Hematopoietic multipotent progenitor cell (in vitro differentiated cells): ENCODE data around the gene TOR1AIP1. TPM values are rescaled to one million over a fixed set of nuclear protein-coding genes. Genes with fewer than 3 reads are reported as not detected.

ENCODE experiments used
- DNase-seq, 3 donors: peaks; one replicate each; pipeline ENCODE4 v3.0.0-alpha.2; 2011 to 2015; ENCODE audit warnings: low read depth in 2 of 3, low spot score in 2 of 3
- total RNA-seq: library from RNA; depleted of rRNA; stranded (reverse); fragments of >200 nt; gene quantifications from one replicate; pipeline ENCODE4 v1.2.3, GENCODE V29; 2012

Gene TOR1AIP1
- total RNA-seq, 1 donor, result 28.0 TPM

DNA sequence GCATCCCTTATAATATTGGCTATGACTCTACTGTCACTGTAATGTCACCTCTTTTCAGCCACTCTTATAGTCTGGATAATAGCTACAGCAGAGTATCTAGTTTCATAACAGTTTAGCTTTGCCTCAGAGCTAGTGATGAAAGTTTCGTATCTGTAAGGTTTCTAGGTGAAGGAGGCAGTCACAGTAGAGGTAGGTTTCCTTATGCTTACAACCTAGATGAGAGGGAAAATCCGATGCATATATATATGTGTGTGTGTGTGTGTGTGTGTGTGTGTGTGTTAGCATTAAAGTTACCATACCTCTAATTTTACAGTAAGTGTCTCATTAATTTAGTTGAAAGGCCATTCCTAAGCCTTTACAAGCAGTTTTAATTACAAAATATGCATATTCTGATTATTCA lies 2.3 kb upstream of the TOR1AIP1 start:
- DNase-seq, result no peak

DNA sequence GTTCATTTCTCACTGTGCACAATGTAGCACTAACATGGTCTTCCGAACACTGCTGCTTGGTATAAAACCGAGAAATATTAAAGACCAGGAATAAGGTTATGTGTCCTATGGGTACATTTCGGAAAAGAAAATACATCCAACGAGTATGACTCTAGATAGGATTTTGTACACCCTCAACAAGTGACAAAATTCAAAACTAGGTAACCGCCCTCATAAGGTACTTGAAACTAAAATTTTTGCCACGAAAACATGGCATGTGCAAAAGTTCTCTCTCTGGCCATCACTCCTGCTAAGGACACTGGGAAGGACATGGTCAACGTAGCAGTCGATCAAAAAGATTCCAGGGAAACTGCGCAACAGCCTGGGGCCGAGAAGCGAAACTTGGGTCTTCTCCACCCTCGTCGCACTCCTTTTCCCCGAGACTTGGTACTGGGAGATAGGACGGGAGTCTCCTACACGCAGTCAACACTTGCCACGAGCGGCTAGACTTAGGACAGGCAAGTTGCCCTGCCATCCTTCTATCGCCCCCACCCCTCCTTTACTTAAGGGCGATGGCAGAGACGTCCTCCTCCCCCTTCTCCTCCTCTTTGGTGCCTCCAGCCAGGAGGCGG lies 338 bp upstream of the TOR1AIP1 start:
- DNase-seq, result no peak

GRCh38 chr1:179883040-179883744 lies 1.1 kb downstream of the TOR1AIP1 start:
- DNase-seq, result peak in 2 of 3 donors; percentile 1 to 62

GRCh38 chr1:179883745-179884138 lies 1.7 kb downstream of the TOR1AIP1 start:
- peak; percentile 37 to 53 (median 46) for DNase-seq

- peak in 1 of 3 donors; percentile 45 for DNase-seq
Measured at GRCh38 chr1:179888071-179888470, 6.0 kb downstream of the TOR1AIP1 start.

- DNase-seq, result no peak
Measured at GRCh38 chr1:179889589-179889988, 7.5 kb downstream of the TOR1AIP1 start.

DNA sequence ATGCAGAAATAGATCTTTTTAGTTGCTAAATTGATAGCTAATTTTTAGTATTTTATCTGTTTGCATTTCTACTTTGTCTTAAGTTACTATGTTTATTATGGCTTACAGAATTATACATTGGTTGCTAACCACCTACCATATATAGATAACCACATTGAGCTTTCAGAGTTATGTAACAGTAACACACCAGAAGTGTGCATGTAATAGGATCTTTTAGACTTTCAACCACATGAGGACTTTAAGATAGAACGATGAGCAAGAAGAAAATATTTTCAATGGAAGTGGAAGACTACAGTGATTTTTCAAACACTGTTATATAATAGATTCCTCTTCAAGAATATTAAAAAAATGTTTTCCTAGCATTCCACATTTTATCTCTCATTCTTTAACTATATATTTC lies 28.8 kb downstream of the TOR1AIP1 start:
- DNase-seq, result no peak

DNA sequence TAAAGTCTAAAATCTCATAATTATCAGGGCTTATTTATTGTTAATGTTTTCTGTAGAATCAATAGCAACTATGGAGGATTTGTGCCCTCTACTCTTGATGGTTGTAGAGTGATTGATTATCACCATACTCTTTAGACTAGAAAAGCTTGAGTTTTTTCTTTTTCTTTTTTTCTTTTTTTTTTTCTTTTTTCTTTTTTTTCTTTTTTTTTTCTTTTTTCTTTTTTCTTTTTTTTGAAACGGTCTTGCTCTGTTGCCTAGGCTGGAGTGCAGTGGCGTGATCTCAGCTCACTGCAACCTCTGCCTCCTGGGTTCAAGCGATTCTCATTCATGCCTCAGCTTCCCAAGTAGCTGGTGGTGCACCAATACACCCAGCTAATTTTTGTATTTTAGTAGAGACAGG lies 29.7 kb downstream of the TOR1AIP1 start:
- DNase-seq, result no peak

DNA sequence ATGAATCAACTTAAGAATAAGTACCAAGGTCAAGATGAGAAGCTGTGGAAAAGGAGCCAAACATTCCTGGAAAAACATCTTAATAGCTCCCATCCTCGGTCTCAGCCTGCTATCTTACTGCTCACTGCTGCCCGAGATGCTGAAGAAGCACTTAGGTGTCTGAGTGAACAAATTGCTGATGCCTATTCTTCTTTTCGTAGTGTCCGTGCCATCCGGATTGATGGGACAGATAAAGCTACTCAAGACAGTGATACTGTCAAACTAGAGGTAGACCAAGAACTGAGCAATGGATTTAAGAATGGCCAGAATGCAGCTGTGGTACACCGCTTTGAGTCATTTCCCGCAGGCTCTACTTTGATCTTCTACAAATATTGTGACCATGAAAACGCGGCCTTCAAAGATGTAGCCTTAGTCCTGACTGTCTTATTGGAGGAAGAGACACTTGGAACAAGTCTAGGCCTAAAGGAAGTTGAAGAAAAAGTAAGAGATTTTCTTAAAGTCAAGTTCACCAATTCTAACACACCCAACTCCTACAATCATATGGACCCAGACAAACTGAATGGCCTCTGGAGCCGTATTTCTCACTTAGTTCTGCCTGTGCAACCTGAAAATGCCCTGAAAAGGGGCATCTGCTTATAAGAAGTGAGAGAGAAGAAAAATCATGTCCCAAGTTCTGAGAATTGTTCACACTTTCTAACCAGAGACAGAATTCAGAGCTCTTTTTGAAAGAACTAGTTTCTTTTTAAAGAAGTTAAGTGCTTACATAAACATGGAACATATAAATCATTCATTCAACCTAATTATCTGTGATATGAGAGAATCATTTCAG lies 35.7 kb downstream of the TOR1AIP1 start:
- no peak for DNase-seq

DNA sequence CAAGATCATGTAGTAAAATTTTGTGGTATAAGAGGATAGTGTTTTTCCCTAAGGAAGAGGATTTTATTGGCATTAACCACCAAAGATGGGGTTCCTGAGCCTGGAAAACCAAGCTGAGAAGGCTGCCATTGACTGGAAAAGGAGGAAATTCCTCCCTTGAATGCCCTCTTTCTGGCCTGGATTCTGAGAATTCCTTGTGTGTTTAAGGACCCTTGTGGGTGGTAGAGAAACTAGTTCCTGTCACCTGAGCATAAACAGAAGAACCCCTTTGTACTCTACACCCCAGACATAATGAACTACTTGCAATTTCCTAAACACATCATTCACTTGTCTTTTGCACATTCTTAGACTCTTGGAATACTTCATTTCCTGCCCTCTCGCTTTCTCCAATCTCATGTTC lies 39.4 kb downstream of the TOR1AIP1 start:
- DNase-seq, result no peak

DNA sequence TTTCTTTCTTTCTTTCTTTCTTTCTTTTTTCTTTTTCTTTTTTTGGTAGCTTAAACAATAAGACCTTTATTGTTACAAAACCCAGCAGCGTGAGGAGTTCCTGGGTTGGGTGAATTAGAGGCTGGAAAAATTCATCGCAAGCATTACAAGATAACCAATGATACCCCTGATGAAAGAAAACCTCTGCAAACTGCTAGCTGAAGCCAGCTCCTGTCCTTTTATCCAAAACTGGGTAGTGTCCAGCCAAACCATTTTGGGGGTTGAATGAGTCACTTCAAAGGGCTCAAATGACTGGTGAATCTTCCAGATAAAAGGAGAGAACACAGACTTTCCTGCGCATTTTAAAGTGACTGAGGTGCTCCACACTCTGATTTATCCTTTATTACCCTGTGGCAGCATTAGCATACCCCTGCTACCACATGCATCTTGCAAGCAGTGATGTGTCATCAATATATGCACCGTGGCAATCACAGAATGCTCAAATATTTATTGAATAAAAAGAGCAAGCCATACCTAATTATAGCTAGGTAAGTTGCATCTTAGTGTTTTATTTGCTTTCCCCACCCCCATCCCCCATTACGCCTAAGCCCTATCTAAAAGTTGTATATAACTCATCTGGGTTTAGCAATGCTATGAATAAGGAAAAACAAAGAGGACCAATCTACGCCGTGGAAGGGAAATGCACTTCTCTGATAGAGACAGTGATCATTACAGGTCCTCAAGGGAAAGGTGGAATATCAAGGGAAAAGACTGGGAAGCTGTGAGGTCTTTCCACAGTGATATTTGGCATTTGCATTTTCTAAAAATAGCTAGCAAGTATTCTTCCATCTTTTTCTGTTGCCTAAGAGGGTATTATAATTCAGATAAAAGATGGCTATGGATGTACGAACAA lies 40.1 kb downstream of the TOR1AIP1 start:
- DNase-seq, result no peak

DNA sequence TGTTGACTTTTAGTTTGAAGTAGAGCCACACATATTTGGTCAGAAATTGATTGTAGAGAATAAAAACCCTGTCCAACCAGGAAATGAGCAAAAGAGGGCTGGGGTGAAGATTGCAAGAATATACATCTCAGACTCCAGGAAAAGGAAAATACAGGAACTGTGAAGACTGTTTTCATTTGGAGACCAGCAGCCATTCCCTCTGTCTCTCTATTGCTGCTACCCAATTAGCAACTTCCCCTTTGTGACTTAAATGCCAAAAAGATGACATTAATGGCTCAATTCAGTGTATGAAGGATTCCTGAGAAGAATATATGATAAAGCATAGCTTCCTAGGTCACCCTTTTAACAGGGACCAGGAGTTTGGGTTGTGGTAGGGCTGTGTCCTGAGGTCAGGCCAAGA lies 40.9 kb downstream of the TOR1AIP1 start:
- no peak for DNase-seq

- no peak for DNase-seq
Measured at GRCh38 chr1:179924268-179924667, 42.2 kb downstream of the TOR1AIP1 start.

DNA sequence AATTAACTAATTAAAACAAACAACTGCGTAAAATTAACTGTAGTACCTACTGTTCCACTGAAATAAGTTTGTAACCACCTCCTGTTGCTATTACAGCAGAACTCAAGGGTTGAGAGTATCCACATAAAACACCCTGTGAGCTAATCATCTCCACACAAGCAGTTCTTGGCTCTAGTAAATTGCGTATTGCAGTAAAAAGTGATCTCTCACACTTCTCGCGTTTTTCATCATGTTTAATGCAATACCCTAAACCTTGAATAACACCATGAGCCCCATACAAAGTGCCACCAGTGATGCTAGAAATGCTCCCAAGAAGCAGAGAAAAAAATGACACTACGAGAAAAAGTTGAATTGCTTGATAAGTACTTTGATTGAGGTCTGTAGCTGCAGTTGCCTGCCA lies 43.2 kb downstream of the TOR1AIP1 start:
- DNase-seq, result no peak

DNA sequence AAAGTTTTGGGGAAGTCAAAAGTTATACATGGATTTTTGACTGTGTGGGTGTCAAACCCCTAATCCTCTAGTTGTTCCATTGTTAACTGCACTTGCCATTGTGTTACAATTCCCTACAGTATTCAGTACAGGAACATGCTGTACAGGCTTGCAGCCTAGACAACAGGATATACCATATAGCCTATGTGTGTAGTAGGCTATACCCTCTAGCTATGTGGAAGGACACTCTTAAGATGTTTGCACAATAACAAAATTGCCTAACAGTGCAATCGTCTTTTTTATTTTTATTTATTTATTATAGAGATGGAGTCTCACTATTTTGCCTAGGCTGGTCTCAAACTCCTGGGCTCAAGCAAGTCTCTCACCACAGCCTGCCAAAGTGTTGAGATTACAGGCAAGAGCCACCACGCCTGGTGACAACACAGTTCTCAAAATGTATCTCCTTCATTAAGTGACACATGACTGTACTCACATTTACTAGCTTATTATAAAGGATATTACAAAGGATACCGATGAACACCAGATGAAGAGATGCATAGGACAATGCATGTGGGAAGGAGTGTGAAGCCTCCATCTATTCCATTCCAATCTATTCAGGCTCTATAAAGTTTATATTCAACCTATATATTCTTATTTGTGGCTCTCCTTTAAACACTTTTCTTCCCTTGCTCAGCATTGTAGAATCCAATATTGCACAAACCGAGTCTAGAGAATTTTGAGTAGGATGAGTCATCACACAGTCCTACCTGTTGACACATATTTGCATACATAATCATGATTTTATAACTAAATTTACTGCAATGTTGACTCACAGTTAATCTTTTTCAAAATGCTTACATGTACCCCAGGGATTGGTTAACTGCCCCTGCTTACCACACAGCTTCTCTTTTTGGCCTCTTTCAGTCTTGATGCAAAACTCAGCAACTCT lies 44.1 kb downstream of the TOR1AIP1 start:
- DNase-seq, result no peak

DNA sequence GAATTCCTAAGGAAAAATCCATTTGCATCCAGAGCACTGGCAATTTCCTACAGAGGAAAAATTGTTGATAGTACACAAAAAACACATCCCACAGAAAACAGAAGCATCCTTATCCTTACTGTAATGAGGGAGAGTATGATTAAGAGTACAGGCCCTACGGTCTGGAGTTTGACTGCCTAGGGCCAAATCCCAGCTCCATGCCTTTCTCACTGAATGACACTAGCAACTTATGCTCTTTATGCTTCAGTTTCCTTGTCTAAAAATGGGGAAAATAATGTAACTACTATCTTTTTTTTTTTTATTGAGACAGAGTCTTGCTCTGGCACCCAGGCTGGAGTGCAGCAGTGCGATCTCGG lies 44.7 kb downstream of the TOR1AIP1 start:
- DNase-seq, result no peak

DNA sequence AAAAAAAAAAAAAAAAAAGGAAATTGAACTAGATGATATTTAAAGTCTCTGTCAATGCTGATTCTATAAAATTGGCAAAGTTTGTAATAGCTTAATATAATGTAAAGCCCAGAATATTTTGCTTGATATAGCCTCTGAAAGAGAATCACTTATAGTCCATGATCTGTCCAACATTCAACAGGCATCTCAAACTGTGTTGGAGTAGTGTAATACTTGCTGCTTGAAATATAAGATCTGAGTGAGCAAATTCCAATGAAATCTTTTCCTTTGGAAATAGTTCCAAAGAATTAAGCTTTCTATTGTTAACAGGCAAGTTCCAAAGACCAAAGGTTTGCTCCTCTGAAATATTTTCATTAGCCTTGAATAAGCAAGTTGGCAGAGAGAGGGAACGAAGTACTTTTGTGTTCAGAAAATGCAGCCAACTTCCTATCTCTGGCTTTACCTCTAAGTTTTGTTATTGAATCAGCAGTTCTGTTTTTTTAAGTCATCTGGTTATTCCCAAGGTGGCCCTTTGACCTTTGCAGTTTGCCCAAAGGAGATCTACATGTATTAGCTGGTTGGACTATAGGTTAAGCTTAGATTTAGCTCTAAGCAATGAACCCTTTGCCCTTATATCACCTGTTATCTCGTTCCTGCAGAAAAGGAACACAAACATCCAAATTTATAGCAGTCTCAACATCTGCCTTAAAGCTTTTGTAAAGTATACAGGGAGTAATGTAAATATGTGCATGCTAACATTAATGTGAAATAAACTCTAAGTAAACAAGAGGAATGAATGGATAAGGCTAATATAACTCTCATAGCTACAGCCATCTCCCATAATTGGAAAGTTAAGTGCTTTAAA lies 48.1 kb downstream of the TOR1AIP1 start:
- DNase-seq, result no peak

DNA sequence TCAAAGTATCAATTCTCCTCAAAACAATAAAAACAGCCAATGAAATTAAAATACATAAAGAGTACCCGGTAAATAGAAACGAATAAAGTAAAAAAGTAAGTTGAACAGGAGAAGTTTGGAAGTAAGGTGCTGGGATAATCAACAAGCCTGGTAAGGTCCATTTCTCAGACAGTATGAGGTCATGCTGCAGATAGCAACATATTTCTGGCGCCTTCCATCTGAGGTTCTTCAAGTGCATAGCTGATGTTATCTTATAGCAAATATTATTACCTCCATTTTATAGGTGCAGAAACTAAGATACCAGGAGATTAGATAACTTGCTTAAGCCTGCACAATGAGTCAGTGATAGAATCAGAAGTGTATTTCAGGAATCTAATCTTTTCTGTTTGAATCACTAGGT lies 48.8 kb downstream of the TOR1AIP1 start:
- DNase-seq, result no peak

- no peak for DNase-seq
Measured at GRCh38 chr1:179933219-179933618, 51.1 kb downstream of the TOR1AIP1 start.
